H1 (cell line): ENCODE measurements around the gene FBN2. TPM values are rescaled to one million over a fixed set of nuclear protein-coding genes. Genes with fewer than 3 reads are reported as not detected.

Source experiments
- CBX5 ChIP-seq: fragments of 300-800, 300-1000 bp; sonication (generic); IDR thresholded peaks from 2 replicates; pipeline ENCODE4 v1.7.1; 2016; ENCODE audit warnings: antibody characterized with exemption, low read length, low read depth
- CBX8 ChIP-seq: fragments of 300-800, 300-1000 bp; sonication (generic); IDR thresholded peaks from 2 replicates; pipeline ENCODE4 v1.7.1; 2016; ENCODE audit warnings: low read depth, low read length, borderline replicate concordance
- CHD1 ChIP-seq: IDR thresholded peaks from 2 replicates; pipeline ENCODE4 v1.6.1; 2012; ENCODE audit warnings: low read depth, low read length, improper control_type of control experiment
- CHD7 ChIP-seq: fragments of 300-600 bp; sonication (generic); IDR thresholded peaks from 2 replicates; pipeline ENCODE4 v1.7.1; 2012; ENCODE audit warnings: low read length, moderate library complexity, mild to moderate bottlenecking, inconsistent platforms; ENCODE audit not compliant: insufficient replicate concordance
- FOSL1 ChIP-seq: IDR thresholded peaks from 2 replicates; pipeline ENCODE4 v1.6.1; 2011; ENCODE audit warnings: mild to moderate bottlenecking, low read depth, low read length, moderate library complexity; ENCODE audit not compliant: insufficient read depth
- KDM4A ChIP-seq: IDR thresholded peaks from one replicate; pipeline ENCODE4 v1.7.1; 2012; ENCODE audit warnings: low read depth, mild to moderate bottlenecking, moderate library complexity, low read length, inconsistent platforms; ENCODE audit not compliant: severe bottlenecking
- MAFK ChIP-seq: IDR thresholded peaks from 2 replicates; pipeline ENCODE4 v1.6.1; 2012; ENCODE audit warnings: low read depth, mild to moderate bottlenecking, improper control_type of control experiment, low read length
- NANOG ChIP-seq: IDR thresholded peaks from 2 replicates; pipeline ENCODE4 v1.6.1; 2011; ENCODE audit warnings: low read length, low read depth, mild to moderate bottlenecking, inconsistent platforms; ENCODE audit not compliant: insufficient read depth, poor library complexity, severe bottlenecking
- SIX5 ChIP-seq: IDR thresholded peaks from 2 replicates; pipeline ENCODE4 v1.6.1; 2011; ENCODE audit warnings: mild to moderate bottlenecking, low read depth, low read length
- SP2 ChIP-seq: IDR thresholded peaks from 2 replicates; pipeline ENCODE4 v1.6.1; 2012; ENCODE audit warnings: mild to moderate bottlenecking, low read length, inconsistent platforms
- SP4 ChIP-seq: IDR thresholded peaks from 2 replicates; pipeline ENCODE4 v1.6.1; 2012; ENCODE audit warnings: low read length, inconsistent platforms
- TAF1 ChIP-seq: IDR thresholded peaks from 2 replicates; pipeline ENCODE4 v1.6.1; 2011; ENCODE audit warnings: mild to moderate bottlenecking, low read depth, low read length
- TAF7 ChIP-seq: optimal IDR thresholded peaks from 2 replicates; pipeline ENCODE3; 2011; ENCODE audit warnings: low read depth, mild to moderate bottlenecking, inconsistent platforms, low read length, moderate library complexity, borderline replicate concordance
- polyA plus RNA-seq, 7 experiments: library from polyadenylated mRNA; depleted of rRNA in 3 of 7; stranded (reverse) in 5 of 7; unstranded in 2 of 7; fragments of >200 nt in 5 of 7; fragments of 200-250 nt in 2 of 7; gene quantifications; 1 replicate in 5 of 7; 2 replicates in 1 of 7; 4 replicates in 1 of 7; pipeline versions ENCODE4 v1.2.1 to v1.2.3, GENCODE V29; 2011 to 2013; ENCODE audit warnings: missing spikeins in 2 of 7, mixed read lengths in 2 of 7
- total RNA-seq: library from RNA; stranded (reverse); fragmentation: NEBNext Ultra II Directional; extraction: Animal tissue kit (Norgen Biotek cat#: 25700); gene quantifications from 2 replicates; pipeline ENCODE4 v1.2.1, GENCODE V29; 2021

FBN2 gene
- total and polyA plus RNA-seq, 2 of the 8 experiments (the other 6 are each of a cell fraction or from before 2014, with no cell fraction given), result 14.1 to 16.3 TPM

DNA sequence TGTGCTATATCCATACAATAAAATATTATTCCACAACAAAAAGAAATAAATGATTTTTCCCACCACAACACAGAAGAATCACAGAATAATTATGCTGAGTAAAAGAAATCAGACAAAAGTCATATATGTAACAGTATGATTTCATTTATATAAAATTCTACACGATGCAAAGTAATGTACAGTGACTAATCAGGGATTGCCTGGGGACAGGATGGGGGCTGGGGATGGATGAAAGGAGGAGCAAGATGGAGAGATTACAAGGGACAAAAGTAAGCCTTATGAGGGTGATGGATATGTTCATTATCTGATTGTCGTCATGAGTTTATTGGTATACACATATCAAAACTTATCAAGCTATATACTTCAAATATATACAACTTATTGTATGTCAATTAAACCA lies 154.0 kb downstream of the FBN2 start (continued):
- TF ChIP-seq CHD7 (no peak), CHD1 (no peak), TAF7 (no peak), SP4 (no peak), KDM4A (no peak), CBX5 (no peak), FOSL1 (no peak), SIX5 (no peak), NANOG (no peak), MAFK (no peak), SP2 (no peak), TAF1 (no peak), CBX8 (no peak)
